Mesenchymal stem cell (in vitro differentiated cells and primary cell): ENCODE results near the gene PTPRO.

ENCODE experiments used
- DNase-seq: peaks from one replicate; pipeline ENCODE4 v3.0.0-alpha.2; 2013
- H2AFZ ChIP-seq: one replicate; pipeline ENCODE4 v1.6.1; 2013; ENCODE audit warnings: low read depth, mild to moderate bottlenecking, control low read depth, inconsistent platforms, low read length, moderate library complexity
- H2AK5ac ChIP-seq: 2 replicates; pipeline ENCODE4 v1.6.1; 2013; ENCODE audit warnings: low read length, moderate library complexity, mild to moderate bottlenecking, inconsistent platforms; ENCODE audit not compliant: severe bottlenecking
- H2BK120ac ChIP-seq: one replicate; pipeline ENCODE4 v1.6.1; 2013; ENCODE audit warnings: low read depth, mild to moderate bottlenecking, inconsistent platforms, low read length, moderate library complexity
- H2BK12ac ChIP-seq, 2 experiments: one replicate each; pipeline ENCODE4 v1.6.1; 2013; ENCODE audit warnings: inconsistent platforms in 2 of 2, low read length in 2 of 2, mild to moderate bottlenecking in 2 of 2, moderate library complexity in 2 of 2, control low read depth in 1 of 2
- H2BK15ac ChIP-seq: one replicate; pipeline ENCODE4 v1.6.1; 2013; ENCODE audit warnings: mild to moderate bottlenecking, low read depth, inconsistent platforms; ENCODE audit not compliant: poor library complexity, severe bottlenecking
- H2BK5ac ChIP-seq: 2 replicates; pipeline ENCODE4 v1.6.1; 2013; ENCODE audit warnings: low read depth, mild to moderate bottlenecking, low read length, control low read depth, inconsistent platforms; ENCODE audit not compliant: poor library complexity, severe bottlenecking
- H3K14ac ChIP-seq, 2 experiments: one replicate each; pipeline ENCODE4 v1.6.1; 2013; ENCODE audit warnings: inconsistent platforms in 2 of 2, low read length in 2 of 2, control low read depth in 1 of 2, mild to moderate bottlenecking in 1 of 2, moderate library complexity in 1 of 2
- H3K18ac ChIP-seq, 2 experiments: one replicate each; pipeline ENCODE4 v1.6.1; 2013; ENCODE audit warnings: inconsistent platforms in 2 of 2, low read length in 2 of 2, control low read depth in 1 of 2, low read depth in 1 of 2, mild to moderate bottlenecking in 1 of 2
- H3K23ac ChIP-seq, 2 experiments: one replicate each; pipeline ENCODE4 v1.6.1; 2013; ENCODE audit warnings: inconsistent platforms in 2 of 2, low read length in 2 of 2, mild to moderate bottlenecking in 2 of 2, moderate library complexity in 2 of 2, control low read depth in 1 of 2
- H3K27ac ChIP-seq: 2 replicates; pipeline ENCODE4 v1.5.1; 2013; ENCODE audit warnings: mild to moderate bottlenecking, moderate library complexity, low read length, control low read depth, inconsistent platforms; ENCODE audit not compliant: poor library complexity, severe bottlenecking
- H3K27me3 ChIP-seq, 2 experiments: 2 replicates each; pipeline versions ENCODE4 v1.6.1 to v1.7.0; 2013; ENCODE audit warnings: low read length in 2 of 2, mild to moderate bottlenecking in 2 of 2, moderate library complexity in 2 of 2, control low read depth in 1 of 2, inconsistent platforms in 1 of 2; ENCODE audit not compliant: control insufficient read depth in 1 of 2, insufficient read depth in 1 of 2
- H3K36me3 ChIP-seq, 2 experiments: 2 replicates each; pipeline versions ENCODE4 v1.6.1 to v1.7.0; 2013; ENCODE audit warnings: low read length in 2 of 2, control low read depth in 1 of 2, inconsistent platforms in 1 of 2, low read depth in 1 of 2, mild to moderate bottlenecking in 1 of 2; ENCODE audit not compliant: insufficient read depth in 2 of 2, control insufficient read depth in 1 of 2
- H3K4ac ChIP-seq, 2 experiments: one replicate each; pipeline ENCODE4 v1.6.1; 2013; ENCODE audit warnings: inconsistent platforms in 2 of 2, low read length in 2 of 2, mild to moderate bottlenecking in 2 of 2, moderate library complexity in 2 of 2, control low read depth in 1 of 2, low read depth in 1 of 2
- H3K4me1 ChIP-seq: 2 replicates; pipeline ENCODE4 v1.6.1; 2013; ENCODE audit warnings: low read depth, low read length, control low read depth; ENCODE audit not compliant: control insufficient read depth, insufficient read depth
- H3K4me2 ChIP-seq: 2 replicates; pipeline ENCODE4 v1.6.1; 2013; ENCODE audit warnings: low read length, mild to moderate bottlenecking, inconsistent platforms; ENCODE audit not compliant: poor library complexity, severe bottlenecking
- H3K4me3 ChIP-seq, 2 experiments: 2 replicates each; pipeline versions ENCODE4 v1.5.1 to v1.7.0; 2013; ENCODE audit warnings: low read length in 2 of 2, mild to moderate bottlenecking in 2 of 2, control low read depth in 1 of 2, low read depth in 1 of 2; ENCODE audit not compliant: insufficient read depth in 1 of 2
- H3K79me1 ChIP-seq: replicated peaks from 2 replicates; pipeline ENCODE4 v1.6.1; 2013; ENCODE audit warnings: mild to moderate bottlenecking, control low read depth, low read length, inconsistent platforms; ENCODE audit not compliant: poor library complexity, severe bottlenecking
- H3K9ac ChIP-seq: 2 replicates; pipeline ENCODE4 v1.7.0; 2013; ENCODE audit warnings: mild to moderate bottlenecking, low read length, moderate library complexity
- H3K9me3 ChIP-seq: 2 replicates; pipeline ENCODE4 v1.7.0; 2013; ENCODE audit warnings: mild to moderate bottlenecking, low read length; ENCODE audit not compliant: control insufficient read depth
- H4K8ac ChIP-seq: one replicate; pipeline ENCODE4 v1.6.1; 2013; ENCODE audit warnings: inconsistent platforms, mild to moderate bottlenecking, low read length, moderate library complexity
- H4K91ac ChIP-seq: one replicate; pipeline ENCODE4 v1.6.1; 2013; ENCODE audit warnings: mild to moderate bottlenecking, low read length, inconsistent platforms
- WGBS: methylation state at CpG from one replicate; pipeline ENCODE4 v1.1.7; 2013; ENCODE audit warnings: mixed read lengths; 5-methylcytosine and 5-hydroxymethylcytosine counted together

Gene PTPRO

DNA sequence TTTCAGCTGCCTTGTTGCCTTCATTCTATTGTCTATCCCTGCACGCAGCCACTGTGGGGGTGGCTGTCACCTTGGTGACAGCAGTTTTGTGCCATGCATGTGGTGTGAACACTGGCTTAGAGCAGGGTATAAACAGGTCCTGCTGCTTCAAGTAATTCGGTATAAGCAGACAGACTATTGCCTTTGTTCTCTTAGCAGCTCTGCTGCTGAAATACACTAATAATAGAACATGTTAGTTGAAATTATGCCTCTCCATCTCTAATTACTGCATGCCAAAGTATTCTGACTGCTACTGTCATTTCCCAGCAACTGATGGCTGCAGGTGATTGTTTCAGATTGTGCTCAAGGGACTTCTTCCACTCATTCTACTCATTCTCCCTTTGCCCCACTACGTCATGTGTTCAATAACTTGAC is 34.6 kb downstream of the PTPRO start:
- 29% methylated on average over 1 of the region's 3 CpGs for WGBS
- Histone ChIP-seq H2BK5ac (no peak overlapping the region), H2AFZ (no peak overlapping the region), H3K4ac (no peak overlapping the region), H3K4me2 (no peak overlapping the region), H3K14ac (no peak overlapping the region), H2BK12ac (no peak overlapping the region), H4K8ac (no peak overlapping the region), H4K91ac (no peak overlapping the region), H3K9ac (no peak overlapping the region), H3K4me3 (no peak overlapping the region), H3K18ac (no peak overlapping the region), H3K23ac (no peak overlapping the region), H3K79me1 (no peaks in the 10 kb centered on the region), H3K9me3 (no peaks in the 10 kb centered on the region), H2AK5ac (no peak overlapping the region), H2BK120ac (no peak overlapping the region), H3K36me3 (no peaks in the 10 kb centered on the region), H3K27ac (no peak overlapping the region), H2BK15ac (no peak overlapping the region), H3K4me1 (no peaks in the 10 kb centered on the region), H3K27me3 (no peaks in the 10 kb centered on the region)
- no peak for DNase-seq

DNA sequence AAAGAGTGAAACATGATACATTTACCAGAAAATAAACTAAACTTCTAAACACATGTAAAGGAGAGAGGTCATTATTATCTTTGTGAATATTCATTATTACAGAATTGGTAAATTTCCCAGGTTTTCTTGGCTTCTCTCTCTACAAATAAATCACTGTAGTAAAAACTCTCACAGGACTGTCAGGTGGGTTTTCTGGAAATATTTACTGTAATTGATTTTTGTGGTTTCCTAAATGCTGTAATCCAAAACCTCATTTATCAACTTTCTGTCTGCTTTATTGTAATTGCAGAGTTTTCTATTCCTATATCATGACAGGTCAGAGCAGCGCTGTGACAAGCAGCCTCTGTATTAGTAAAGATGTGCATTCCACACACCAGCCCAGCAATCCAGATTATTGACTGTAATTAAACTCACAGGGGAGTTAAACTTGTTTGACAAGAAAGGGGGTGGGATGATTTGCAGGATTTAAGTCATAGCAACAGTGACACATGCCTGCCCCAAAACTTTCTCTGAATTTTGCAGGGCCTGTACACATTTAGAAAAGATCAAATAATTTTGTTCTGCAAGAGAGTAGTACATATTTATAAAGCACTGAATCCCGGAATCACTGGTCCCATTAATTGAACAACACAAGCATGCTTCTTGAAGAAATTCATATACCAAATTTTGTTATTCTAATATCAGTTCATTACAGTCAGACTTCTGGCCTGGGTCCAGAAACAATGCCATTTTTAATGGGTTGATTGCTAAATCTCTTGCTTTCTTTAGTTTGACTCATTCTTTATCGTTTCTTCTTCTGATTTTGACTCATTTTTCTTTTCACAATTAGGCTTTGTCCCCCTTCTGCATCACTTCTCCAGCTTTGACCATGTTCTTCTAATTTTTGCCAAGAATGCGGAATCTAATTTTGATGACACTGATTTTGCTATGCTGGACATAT is 42.2 kb downstream of the PTPRO start:
- no peak overlapping the region for H3K4me3 ChIP-seq
- H3K79me1 ChIP-seq = no peaks in the 10 kb centered on the region
- H2BK5ac ChIP-seq = no peak overlapping the region
- no peak overlapping the region for H3K18ac ChIP-seq
- H3K4ac ChIP-seq = no peak overlapping the region
- no peak overlapping the region for H3K14ac ChIP-seq
- H2BK120ac ChIP-seq = no peak overlapping the region
- no peaks in the 10 kb centered on the region for H3K36me3 ChIP-seq
- H3K9me3 ChIP-seq = no peaks in the 10 kb centered on the region
- H2BK12ac ChIP-seq = no peak overlapping the region
- no peak overlapping the region for H4K8ac ChIP-seq
- no peak for DNase-seq
- H4K91ac ChIP-seq = no peak overlapping the region
- no peak overlapping the region for H2AFZ ChIP-seq
- no peak overlapping the region for H3K27ac ChIP-seq
- no peak overlapping the region for H3K9ac ChIP-seq
- H3K27me3 ChIP-seq = no peaks in the 10 kb centered on the region
- 81% methylated on average over 4 of the region's 4 CpGs for WGBS
- no peak overlapping the region for H2BK15ac ChIP-seq
- H3K4me1 ChIP-seq = no peaks in the 10 kb centered on the region
- no peak overlapping the region for H3K4me2 ChIP-seq
- no peak overlapping the region for H3K23ac ChIP-seq
- no peak overlapping the region for H2AK5ac ChIP-seq

DNA sequence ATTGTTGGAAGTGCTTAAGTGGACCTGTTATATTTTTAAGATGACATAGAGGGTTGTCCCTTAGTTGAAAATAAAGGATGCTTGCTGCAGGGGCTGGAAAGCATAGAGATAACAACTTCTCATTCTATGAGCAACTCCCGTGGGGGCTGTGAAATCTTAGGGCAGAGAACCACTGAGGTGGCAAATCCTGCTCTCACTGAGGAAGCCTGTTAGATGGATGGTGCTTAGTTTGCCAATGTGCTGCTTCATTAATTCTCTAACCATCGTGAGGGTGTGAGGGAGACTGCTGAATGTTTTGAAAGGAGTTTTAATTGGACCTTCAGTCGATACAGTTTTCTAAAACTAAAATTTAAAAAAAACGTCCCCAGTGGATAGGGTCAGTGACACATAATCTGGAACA is 46.5 kb downstream of the PTPRO start:
- Histone ChIP-seq H4K91ac (no peak overlapping the region), H2BK15ac (no peak overlapping the region), H2AK5ac (no peak overlapping the region), H3K18ac (no peak overlapping the region), H3K27me3 (no peaks in the 10 kb centered on the region), H3K79me1 (no peaks in the 10 kb centered on the region), H3K9me3 (no peaks in the 10 kb centered on the region), H2BK120ac (no peak overlapping the region), H2BK5ac (no peak overlapping the region), H3K4me2 (no peak overlapping the region), H3K14ac (no peak overlapping the region), H3K4me1 (no peaks in the 10 kb centered on the region), H4K8ac (no peak overlapping the region), H3K27ac (no peak overlapping the region), H3K4ac (no peak overlapping the region), H3K36me3 (no peaks in the 10 kb centered on the region), H3K4me3 (no peak overlapping the region), H2BK12ac (no peak overlapping the region), H2AFZ (no peak overlapping the region), H3K23ac (no peak overlapping the region), H3K9ac (no peak overlapping the region)
- no peak for DNase-seq
- 69% methylated on average over 4 of the region's 4 CpGs for WGBS

DNA sequence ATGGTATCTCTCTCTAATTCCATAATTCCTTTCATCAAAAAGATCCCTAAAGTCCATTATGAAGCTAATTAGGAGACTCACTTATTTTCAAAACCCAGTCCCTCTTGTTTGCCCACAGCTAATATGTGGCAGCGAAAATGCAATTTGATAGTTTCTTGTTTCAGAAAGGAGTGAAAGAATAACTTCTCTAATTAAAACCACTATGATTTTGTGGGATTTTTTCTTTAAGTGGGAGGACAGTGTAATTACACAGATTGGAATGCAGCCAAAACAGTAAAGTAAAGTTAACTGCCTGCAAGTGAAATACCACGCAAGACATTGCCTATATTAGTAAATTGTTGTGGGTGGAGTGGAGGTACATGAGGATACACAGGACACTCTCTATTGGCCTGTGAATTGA is 50.0 kb downstream of the PTPRO start:
- no peak overlapping the region for H3K4ac ChIP-seq
- no peaks in the 10 kb centered on the region for H3K27me3 ChIP-seq
- no peak overlapping the region for H3K4me2 ChIP-seq
- H3K23ac ChIP-seq = no peak overlapping the region
- WGBS = 100% methylated on average over 2 of the region's 2 CpGs
- H2AFZ ChIP-seq = no peak overlapping the region
- no peaks in the 10 kb centered on the region for H3K79me1 ChIP-seq
- H3K9me3 ChIP-seq = peaks cover 16% of the 10 kb centered on the region
- no peaks in the 10 kb centered on the region for H3K36me3 ChIP-seq
- H2BK15ac ChIP-seq = no peak overlapping the region
- H4K91ac ChIP-seq = no peak overlapping the region
- H2BK12ac ChIP-seq = no peak overlapping the region
- DNase-seq = no peak
- no peak overlapping the region for H3K14ac ChIP-seq
- no peak overlapping the region for H4K8ac ChIP-seq
- H2BK5ac ChIP-seq = no peak overlapping the region
- H3K4me1 ChIP-seq = no peaks in the 10 kb centered on the region
- no peak overlapping the region for H2BK120ac ChIP-seq
- H2AK5ac ChIP-seq = no peak overlapping the region
- H3K9ac ChIP-seq = no peak overlapping the region
- no peak overlapping the region for H3K4me3 ChIP-seq
- H3K18ac ChIP-seq = no peak overlapping the region
- no peak overlapping the region for H3K27ac ChIP-seq
